ENCODE data around the gene TWSG1. TPM values are rescaled to one million over a fixed set of nuclear protein-coding genes. Genes with fewer than 3 reads are reported as not detected.

TWSG1 gene
- total and polyA plus RNA-seq, 2 donors (not counting 3 experiments of a cell fraction or from before 2014, with no cell fraction given), result 52.4 to 57.4 TPM

GRCh38 chr18:9413576-9413975 is 79.0 kb downstream of the TWSG1 start:
- TF ChIP-seq JUN (IDR thresholded peaks at IDR 0.05; ENCODE audit: borderline replicate concordance, insufficient read depth, insufficient read length, low read depth), result no peak
- TF ChIP-seq GATA2 (IDR thresholded peaks at IDR 0.05; ENCODE audit: insufficient read depth, insufficient read length, low read depth, low read length), result no peak
- TF ChIP-seq MAX (IDR thresholded peaks at IDR 0.05; ENCODE audit: insufficient read depth, insufficient read length), result no peak
- no peak for TF ChIP-seq POLR2AphosphoS5 (IDR thresholded peaks at IDR 0.05; ENCODE audit: insufficient read depth, low read depth, low read length)
- no peak for TF ChIP-seq EZH2 (IDR thresholded peaks at IDR 0.05; ENCODE audit: borderline replicate concordance, low read depth, low read length, severe bottlenecking)
- no peak for TF ChIP-seq FOS (IDR thresholded peaks at IDR 0.05; ENCODE audit: borderline replicate concordance, insufficient read depth, low read length)
- no peak for TF ChIP-seq CTCF (IDR thresholded peaks at IDR 0.05; ENCODE audit: extremely low read depth in 1 of 2, insufficient read depth in 1 of 2, low read depth in 1 of 2, low read length in 2 of 2)
- TF ChIP-seq POLR2A (IDR thresholded peaks at IDR 0.05; ENCODE audit: low read depth, low read length), result no peak
- TF ChIP-seq MYC (IDR thresholded peaks at IDR 0.05; ENCODE audit: low read depth, low read length), result no peak
- H3K27me3 ChIP-seq (ENCODE audit: control insufficient read depth in 2 of 2, insufficient read depth in 2 of 2, low read length in 2 of 2), result no peaks in the 10 kb centered on the region
- H3K9me3 ChIP-seq (replicated peaks; ENCODE audit: control insufficient read depth, insufficient read depth, low read length), result no peaks in the 10 kb centered on the region
- dilution Hi-C loops (cut with MboI; ENCODE audit: extremely low pct_ligation_motif_present, low sequenced_read_pairs) (no loop called here), intact Hi-C loops (cut with micrococcal nuclease) (no loop called here)
- H3K4me1 ChIP-seq (ENCODE audit: control insufficient read depth, extremely low read depth, insufficient read depth, low read length), result peaks cover 22% of the 10 kb centered on the region
- H3K36me3 ChIP-seq (ENCODE audit: control insufficient read depth in 2 of 2, extremely low read depth in 1 of 2, insufficient read depth in 2 of 2, low read length in 2 of 2), result no peaks in the 10 kb centered on the region
- no peak overlapping the region for H3K9ac ChIP-seq (replicated peaks; ENCODE audit: extremely low read depth, insufficient read depth, low read length)
- no peaks in the 10 kb centered on the region for H3K79me2 ChIP-seq (ENCODE audit: control insufficient read depth, insufficient read depth, low read length)
- H3K27ac ChIP-seq (ENCODE audit: insufficient read depth, low read depth, low read length), result no peak overlapping the region
- DNase-seq (ENCODE audit: low read depth, low spot score) (peak; percentile 36), FAIRE-seq (peak; percentile 71)
- ChIA-PET CTCF (interaction anchor here (1.4 to 1.5 kb wide), 2 partner anchors 13 to 103 kb away, joined by 4 read pairs; no protein-coding TSS in a partner anchor), POLR2A (no interaction called here)
- no peaks in the 10 kb centered on the region for H3K9me1 ChIP-seq (replicated peaks; ENCODE audit: control insufficient read depth, extremely low read depth, insufficient read depth, low read length)
- H4K20me1 ChIP-seq (replicated peaks; ENCODE audit: control insufficient read depth, extremely low read depth, insufficient read depth, low read length), result no peaks in the 10 kb centered on the region
- no TSS peak for BruUV-seq (replicated peaks)
- H3K4me3 ChIP-seq (replicated peaks in 1 of 3; ENCODE audit: insufficient read depth in 1 of 3, low read depth in 1 of 3, low read length in 3 of 3), result no peak overlapping the region
- H2AFZ ChIP-seq (ENCODE audit: low read depth, low read length), result no peak overlapping the region
- H3K4me2 ChIP-seq (ENCODE audit: insufficient read depth, low read length), result peak overlapping the region; percentile 32
